ENCODE results near the gene PRKCA.

The PRKCA gene

DNA sequence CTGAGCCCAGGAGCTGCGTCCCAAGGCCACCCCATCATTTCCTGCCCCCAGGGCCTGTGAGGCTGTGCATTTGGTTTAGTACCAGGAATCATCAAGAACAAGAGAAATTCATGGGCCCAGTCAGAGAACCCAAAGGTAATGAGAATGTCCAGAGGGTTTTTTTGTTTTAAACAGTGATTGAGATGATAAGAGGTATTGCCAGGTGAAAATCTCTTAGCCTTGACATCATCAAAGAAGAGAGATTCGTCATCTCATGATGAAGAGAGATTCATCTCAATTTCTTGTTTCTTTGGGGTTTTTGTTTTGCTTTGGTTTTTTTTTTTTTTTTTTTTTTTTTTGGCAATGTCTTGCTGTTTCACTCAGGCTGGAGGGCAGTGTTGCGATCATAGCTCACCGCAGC lies 361.9 kb downstream of the PRKCA start:
- peaks cover 4% of the 10 kb centered on the region for H3K9me3 Mint-ChIP-seq
- no peak overlapping the region for H3K27ac Mint-ChIP-seq
- H3K36me3 Mint-ChIP-seq (ENCODE audit: low read depth), result peaks cover 53% of the 10 kb centered on the region
- H3K4me1 Mint-ChIP-seq (ENCODE audit: low read depth), result peaks cover 62% of the 10 kb centered on the region
- no peak overlapping the region for H3K4me3 Mint-ChIP-seq
- H3K27me3 Mint-ChIP-seq (ENCODE audit: low read depth), result no peaks in the 10 kb centered on the region

DNA sequence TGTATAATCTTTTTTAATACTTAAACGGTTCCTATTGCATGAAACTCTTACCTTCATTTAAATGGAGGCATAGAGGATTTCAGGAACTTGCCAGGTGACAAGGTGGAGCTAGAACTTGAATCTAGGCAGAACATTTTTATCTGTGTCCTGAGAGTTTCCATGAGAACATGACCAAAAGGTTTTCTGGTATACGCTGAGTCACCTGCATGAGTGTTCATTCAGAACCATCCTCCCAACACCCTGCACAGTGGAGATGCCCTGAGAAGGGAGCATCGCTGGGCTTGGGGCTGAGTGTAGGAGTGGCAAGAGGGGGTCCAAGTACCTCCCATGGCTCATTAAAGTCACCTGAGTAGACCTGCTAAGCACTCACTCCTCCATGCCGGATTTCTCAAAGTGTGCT lies 362.8 kb downstream of the PRKCA start:
- Mint-ChIP-seq H3K27ac (no peak overlapping the region), H3K4me1 (ENCODE audit: low read depth) (peaks cover 62% of the 10 kb centered on the region), H3K4me3 (no peak overlapping the region), H3K9me3 (peaks cover 4% of the 10 kb centered on the region), H3K27me3 (ENCODE audit: low read depth) (no peaks in the 10 kb centered on the region), H3K36me3 (ENCODE audit: low read depth) (peaks cover 54% of the 10 kb centered on the region)

DNA sequence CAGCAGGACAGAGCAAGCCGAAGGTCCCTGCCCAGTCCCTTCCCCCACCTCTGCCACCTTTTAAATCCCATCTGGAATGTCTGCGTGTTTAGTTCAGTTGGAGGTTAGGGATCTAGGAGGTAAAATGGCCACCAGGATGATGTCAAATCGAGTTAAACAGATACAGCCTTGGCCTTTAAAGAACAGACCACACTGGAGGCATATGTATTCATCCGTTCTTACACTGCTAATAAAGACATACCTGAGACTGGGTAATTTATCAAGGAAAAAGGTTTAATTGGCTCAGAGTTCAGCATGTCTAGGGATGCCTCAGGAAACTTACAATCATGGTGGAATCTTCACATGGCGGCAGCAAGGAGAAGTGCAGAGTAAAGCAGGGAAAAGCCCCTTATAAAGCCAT lies 364.7 kb downstream of the PRKCA start:
- H3K36me3 Mint-ChIP-seq (ENCODE audit: low read depth), result peaks cover 52% of the 10 kb centered on the region
- H3K27ac Mint-ChIP-seq, result peak overlapping the region; percentile 76
- peaks cover 65% of the 10 kb centered on the region for H3K4me1 Mint-ChIP-seq (ENCODE audit: low read depth)
- H3K9me3 Mint-ChIP-seq, result peaks cover 4% of the 10 kb centered on the region
- H3K27me3 Mint-ChIP-seq (ENCODE audit: low read depth), result no peaks in the 10 kb centered on the region
- peak overlapping the region; percentile 56 for H3K4me3 Mint-ChIP-seq

DNA sequence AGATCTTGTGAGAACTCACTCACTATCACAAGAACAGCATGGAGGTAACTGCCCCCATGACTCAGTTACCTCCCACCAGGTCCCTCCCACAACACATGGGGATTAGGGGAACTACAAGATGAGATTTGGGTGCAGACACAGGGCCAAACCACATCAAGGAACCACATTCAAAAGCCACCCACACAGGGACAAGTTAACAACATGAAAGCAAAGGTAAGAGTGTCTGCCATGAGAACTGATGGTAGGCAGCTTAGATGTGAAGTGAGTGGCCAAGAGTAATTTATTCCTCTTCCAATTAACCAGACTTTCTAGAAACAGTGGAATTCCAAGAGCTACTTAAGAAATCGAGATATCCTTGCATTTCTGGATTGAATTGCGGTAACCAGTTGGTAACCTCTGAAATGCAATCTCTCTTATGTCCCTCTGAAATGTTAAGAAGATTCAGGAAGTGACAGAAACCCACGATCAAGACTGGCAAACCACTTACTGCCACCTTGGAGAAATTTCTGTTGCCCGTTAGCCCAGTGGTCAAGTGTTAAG lies 365.1 kb downstream of the PRKCA start:
- peaks cover 47% of the 10 kb centered on the region for H3K36me3 Mint-ChIP-seq (ENCODE audit: low read depth)
- peaks cover 4% of the 10 kb centered on the region for H3K9me3 Mint-ChIP-seq
- H3K4me3 Mint-ChIP-seq, result peak overlapping the region; percentile 56
- H3K4me1 Mint-ChIP-seq (ENCODE audit: low read depth), result peaks cover 62% of the 10 kb centered on the region
- H3K27me3 Mint-ChIP-seq (ENCODE audit: low read depth), result no peaks in the 10 kb centered on the region
- H3K27ac Mint-ChIP-seq, result peak overlapping the region; percentile 76

DNA sequence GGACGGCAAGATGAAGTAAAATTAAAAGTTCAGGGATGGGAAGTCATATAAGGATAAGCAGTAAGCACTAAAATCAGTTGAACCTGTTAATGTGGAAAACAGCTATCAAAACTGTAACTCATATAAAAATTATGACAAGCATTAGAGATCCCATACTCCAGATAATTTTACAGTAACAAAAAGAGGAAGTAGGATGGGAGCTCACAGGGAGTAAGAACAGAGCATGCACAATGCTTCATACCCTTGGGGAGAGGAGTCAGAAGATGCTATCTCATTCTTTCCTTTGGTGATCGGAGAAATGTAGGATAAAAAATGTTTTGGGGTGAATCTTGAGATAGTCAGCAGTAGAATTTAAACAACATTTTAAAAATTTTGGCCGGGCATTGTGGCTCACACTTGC lies 367.8 kb downstream of the PRKCA start:
- no peaks in the 10 kb centered on the region for H3K27me3 Mint-ChIP-seq (ENCODE audit: low read depth)
- peaks cover 74% of the 10 kb centered on the region for H3K4me1 Mint-ChIP-seq (ENCODE audit: low read depth)
- no peak overlapping the region for H3K4me3 Mint-ChIP-seq
- peaks cover 44% of the 10 kb centered on the region for H3K36me3 Mint-ChIP-seq (ENCODE audit: low read depth)
- H3K9me3 Mint-ChIP-seq, result peaks cover 4% of the 10 kb centered on the region
- peak overlapping the region; percentile 1 for H3K27ac Mint-ChIP-seq

DNA sequence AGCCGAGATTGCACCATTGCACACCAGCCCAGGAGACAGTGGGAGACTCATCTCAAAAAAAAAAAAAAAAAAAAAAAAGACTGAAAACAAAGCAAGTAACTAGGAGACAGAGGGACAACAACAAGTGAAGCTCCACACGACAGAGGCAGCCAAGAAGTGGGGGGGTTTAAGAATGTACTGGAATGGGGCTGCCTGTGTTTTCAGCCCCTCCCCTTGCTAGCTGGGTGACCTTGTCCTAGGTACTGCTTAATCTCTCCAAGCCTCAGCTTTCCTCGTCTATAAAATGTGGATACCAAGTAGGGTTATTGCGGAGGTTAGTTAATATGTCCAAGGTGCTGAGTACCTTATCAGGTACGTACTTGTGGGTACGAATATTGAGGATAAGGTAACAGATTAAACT lies 368.7 kb downstream of the PRKCA start:
- H3K4me1 Mint-ChIP-seq (ENCODE audit: low read depth), result peaks cover 69% of the 10 kb centered on the region

DNA sequence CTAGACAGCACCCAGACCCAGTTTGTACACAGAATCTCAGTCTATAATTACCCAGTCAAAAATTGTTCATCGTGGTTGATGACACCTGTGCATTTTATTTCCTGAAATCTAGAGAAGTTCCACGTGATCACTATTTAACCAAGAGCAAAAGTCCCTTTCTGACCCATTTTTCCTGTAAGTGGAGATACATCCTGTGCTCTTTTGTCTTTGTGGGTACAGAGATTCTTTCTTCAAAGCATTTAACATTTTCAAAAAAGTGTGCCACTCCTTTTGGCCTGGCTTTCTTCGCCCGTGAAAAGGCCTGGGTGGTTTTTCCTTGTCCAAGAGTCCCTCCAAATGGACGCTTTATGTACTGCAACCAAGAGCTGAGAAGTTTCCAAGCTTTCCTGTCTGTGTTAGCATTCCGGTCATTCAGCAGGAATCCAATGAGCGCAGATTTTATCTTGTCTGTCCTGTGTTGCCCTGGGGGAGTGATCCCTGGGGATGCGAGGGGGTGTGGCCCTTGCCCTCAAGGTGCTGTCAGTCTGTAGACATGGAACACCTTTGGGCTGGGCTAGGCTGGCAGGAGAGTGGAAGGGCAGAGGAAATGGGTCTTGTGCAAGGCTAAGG lies 371.4 kb downstream of the PRKCA start:
- H3K27ac Mint-ChIP-seq, result peak overlapping the region; percentile 91
- peaks cover 42% of the 10 kb centered on the region for H3K36me3 Mint-ChIP-seq (ENCODE audit: low read depth)
- H3K4me3 Mint-ChIP-seq, result peak overlapping the region; percentile 61
- peaks cover 62% of the 10 kb centered on the region for H3K4me1 Mint-ChIP-seq (ENCODE audit: low read depth)
- H3K9me3 Mint-ChIP-seq, result peaks cover 14% of the 10 kb centered on the region
- H3K27me3 Mint-ChIP-seq (ENCODE audit: low read depth), result no peaks in the 10 kb centered on the region

More for the DNA sequence above, 368.7 kb downstream of the PRKCA start:
- Mint-ChIP-seq H3K36me3 (ENCODE audit: low read depth) (peaks cover 43% of the 10 kb centered on the region), H3K4me3 (no peak overlapping the region), H3K9me3 (peaks cover 4% of the 10 kb centered on the region), H3K27ac (no peak overlapping the region), H3K27me3 (ENCODE audit: low read depth) (no peaks in the 10 kb centered on the region)

DNA sequence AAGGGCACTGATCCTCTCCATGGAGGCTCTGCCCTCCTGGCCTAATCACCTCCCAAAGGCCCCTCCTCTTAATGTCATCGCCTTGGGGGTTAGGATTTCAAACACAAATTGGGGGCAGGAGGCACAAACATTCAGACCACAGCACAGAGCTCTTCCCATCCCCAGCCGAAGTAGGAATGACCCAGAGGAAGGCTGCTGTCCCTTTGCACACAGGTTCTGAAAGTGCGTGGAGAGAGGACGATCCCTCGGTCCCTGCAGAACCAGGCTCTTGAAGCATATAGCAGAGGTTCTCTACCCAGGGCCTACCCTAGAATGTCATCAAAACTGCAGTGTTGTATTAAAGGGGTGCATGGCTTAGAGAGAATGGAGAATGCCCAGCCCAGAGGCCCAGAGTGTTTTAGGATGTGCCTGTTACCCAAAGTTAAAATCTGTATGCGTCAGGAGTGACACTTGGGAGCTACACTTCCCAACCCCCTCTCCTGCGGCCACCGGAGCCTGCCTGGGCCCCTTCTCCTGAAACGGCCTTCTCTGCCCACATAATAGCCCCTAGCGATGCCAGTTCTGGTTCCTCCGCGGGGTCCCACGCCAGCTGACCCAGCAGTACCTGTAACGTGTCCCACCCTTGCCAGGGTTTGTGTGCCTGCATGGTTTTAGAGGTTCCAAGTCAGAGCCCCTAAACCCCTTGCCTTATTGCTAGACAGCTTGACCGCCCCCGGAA lies 373.0 kb downstream of the PRKCA start:
- Mint-ChIP-seq H3K36me3 (ENCODE audit: low read depth) (peaks cover 41% of the 10 kb centered on the region), H3K9me3 (peaks cover 14% of the 10 kb centered on the region), H3K27me3 (ENCODE audit: low read depth) (no peaks in the 10 kb centered on the region), H3K4me3 (no peak overlapping the region), H3K4me1 (ENCODE audit: low read depth) (peaks cover 59% of the 10 kb centered on the region), H3K27ac (peak overlapping the region; percentile 59)

DNA sequence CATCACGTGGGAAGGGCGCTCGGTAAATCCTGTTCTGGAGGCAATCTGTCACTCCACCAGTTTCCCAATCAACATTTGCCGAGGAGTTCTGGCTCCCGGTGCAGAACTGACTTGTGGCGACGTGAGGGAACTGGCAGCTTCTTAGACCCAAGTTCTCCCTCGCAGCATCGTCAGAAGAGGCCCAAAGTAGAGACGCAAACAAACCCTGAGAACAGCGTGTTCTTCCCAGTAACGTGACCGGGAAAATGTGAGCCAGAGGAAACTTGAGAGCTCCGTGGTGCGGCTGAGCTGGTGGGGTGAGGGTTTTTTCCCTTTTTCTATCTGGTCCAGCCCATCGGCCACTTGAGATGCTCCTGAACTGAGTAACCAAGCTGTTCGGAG lies 373.6 kb downstream of the PRKCA start:
- H3K36me3 Mint-ChIP-seq (ENCODE audit: low read depth), result peaks cover 41% of the 10 kb centered on the region
- no peak overlapping the region for H3K4me3 Mint-ChIP-seq
- peaks cover 14% of the 10 kb centered on the region for H3K9me3 Mint-ChIP-seq
- H3K4me1 Mint-ChIP-seq (ENCODE audit: low read depth), result peaks cover 59% of the 10 kb centered on the region
- no peaks in the 10 kb centered on the region for H3K27me3 Mint-ChIP-seq (ENCODE audit: low read depth)
- H3K27ac Mint-ChIP-seq, result no peak overlapping the region

DNA sequence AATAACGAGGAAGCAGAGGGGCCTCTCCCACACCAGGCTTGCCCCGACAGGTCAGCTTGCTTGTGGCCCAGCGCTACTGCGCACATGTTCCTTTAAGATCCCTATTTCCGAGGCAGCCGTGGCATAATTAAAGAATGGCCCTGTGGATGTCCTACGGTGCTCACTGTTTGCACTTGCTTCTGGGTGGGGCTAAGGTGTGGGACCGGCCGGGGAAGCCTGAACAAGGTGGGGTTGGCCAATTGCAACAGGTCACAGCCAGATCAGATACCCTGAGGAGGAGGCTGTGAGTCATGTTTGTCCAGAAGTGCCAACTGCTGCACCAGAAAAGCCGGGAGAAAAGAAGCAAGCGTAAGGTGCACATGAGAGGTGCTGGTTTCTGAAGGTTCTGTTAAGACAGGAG lies 374.0 kb downstream of the PRKCA start:
- H3K9me3 Mint-ChIP-seq, result peaks cover 14% of the 10 kb centered on the region
- H3K27me3 Mint-ChIP-seq (ENCODE audit: low read depth), result no peaks in the 10 kb centered on the region

DNA sequence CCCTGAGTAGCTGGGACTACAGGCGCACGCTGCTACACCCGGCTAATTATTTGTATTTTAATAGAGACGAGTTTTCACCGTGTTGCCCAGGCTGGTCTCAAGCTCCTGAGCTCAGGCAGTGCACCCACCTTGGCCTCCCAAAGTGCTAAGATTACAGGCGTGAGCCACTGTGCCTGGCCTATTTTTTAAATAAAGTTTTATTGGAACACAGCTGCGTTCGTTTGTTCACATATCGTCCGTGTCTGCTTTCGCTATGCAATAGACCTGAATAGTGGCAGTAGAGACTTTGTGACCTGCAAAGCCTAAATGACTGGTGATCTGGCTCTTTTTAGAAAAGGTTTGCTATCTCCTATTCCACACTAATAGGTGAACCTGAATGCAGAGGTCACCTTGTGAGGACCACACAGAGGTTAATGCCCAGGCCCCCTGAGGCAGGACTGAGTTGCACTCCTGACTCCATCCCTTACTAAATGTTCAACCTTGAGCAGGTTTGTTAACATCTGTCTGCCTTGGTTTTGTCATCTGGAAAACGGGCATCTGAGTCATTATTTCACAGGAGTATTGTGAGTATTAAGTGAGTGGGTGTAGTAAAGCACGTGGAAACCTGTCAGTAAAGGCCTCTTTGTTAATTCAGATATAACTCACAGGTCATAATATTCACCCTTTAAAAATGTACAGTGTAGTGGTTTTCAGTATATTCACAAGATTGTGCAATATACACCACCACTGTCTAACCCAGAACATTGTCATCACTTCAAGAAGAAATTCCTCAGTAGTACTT lies 375.0 kb downstream of the PRKCA start:
- H3K27ac Mint-ChIP-seq, result peak overlapping the region; percentile 66
- H3K4me1 Mint-ChIP-seq (ENCODE audit: low read depth), result peaks cover 54% of the 10 kb centered on the region
- H3K27me3 Mint-ChIP-seq (ENCODE audit: low read depth), result no peaks in the 10 kb centered on the region
- peaks cover 40% of the 10 kb centered on the region for H3K36me3 Mint-ChIP-seq (ENCODE audit: low read depth)
- no peak overlapping the region for H3K4me3 Mint-ChIP-seq
- peaks cover 14% of the 10 kb centered on the region for H3K9me3 Mint-ChIP-seq

More for the DNA sequence above, 374.0 kb downstream of the PRKCA start:
- Mint-ChIP-seq H3K27ac (peak overlapping the region; percentile 71), H3K36me3 (ENCODE audit: low read depth) (peaks cover 40% of the 10 kb centered on the region), H3K4me1 (ENCODE audit: low read depth) (peaks cover 58% of the 10 kb centered on the region), H3K4me3 (no peak overlapping the region)

DNA sequence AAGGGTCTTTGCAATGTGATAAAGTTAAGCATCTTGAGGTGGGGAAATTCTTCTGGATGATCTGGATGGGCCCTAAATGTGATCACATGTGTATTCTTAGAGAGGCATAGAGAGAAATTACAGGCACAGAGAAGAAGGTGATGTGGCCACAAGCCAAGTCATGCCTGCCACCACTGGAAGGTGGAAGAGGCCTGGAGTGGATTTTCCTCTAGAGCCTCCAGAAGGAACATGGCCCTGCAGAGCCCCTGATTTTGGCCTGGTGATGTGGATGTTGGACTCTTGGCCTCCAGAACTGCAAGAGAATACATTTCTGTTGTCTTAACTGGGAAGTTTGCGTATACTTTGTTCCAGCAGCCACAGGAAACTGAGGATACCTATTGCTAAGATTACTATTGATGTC lies 375.6 kb downstream of the PRKCA start:
- Mint-ChIP-seq H3K4me1 (ENCODE audit: low read depth) (peaks cover 55% of the 10 kb centered on the region), H3K4me3 (no peak overlapping the region), H3K36me3 (ENCODE audit: low read depth) (peaks cover 40% of the 10 kb centered on the region), H3K27me3 (ENCODE audit: low read depth) (no peaks in the 10 kb centered on the region), H3K27ac (no peak overlapping the region), H3K9me3 (peaks cover 14% of the 10 kb centered on the region)

DNA sequence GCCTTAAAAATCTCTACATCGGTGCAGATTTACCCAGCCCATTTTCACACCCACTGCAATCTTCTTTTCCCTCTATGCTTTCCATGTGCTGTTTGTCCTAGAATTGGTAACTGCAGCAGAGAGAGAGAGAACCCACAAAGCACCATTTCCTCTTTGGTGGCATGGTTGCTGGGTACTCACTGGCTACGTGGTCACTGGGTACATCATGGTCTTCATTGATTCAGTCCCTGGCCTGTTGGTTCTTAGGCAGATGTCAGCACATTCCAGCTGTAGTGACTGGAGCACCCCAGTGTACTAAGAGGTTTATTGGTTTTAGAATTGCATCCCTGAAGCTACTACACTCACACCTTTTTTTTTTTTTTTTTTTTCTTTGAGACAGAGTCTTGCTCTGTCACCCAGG lies 376.4 kb downstream of the PRKCA start:
- peak overlapping the region; percentile 3 for H3K27ac Mint-ChIP-seq
- H3K9me3 Mint-ChIP-seq, result peaks cover 14% of the 10 kb centered on the region
- peaks cover 40% of the 10 kb centered on the region for H3K36me3 Mint-ChIP-seq (ENCODE audit: low read depth)
- H3K4me3 Mint-ChIP-seq, result no peak overlapping the region
- H3K4me1 Mint-ChIP-seq (ENCODE audit: low read depth), result peaks cover 49% of the 10 kb centered on the region
- H3K27me3 Mint-ChIP-seq (ENCODE audit: low read depth), result no peaks in the 10 kb centered on the region

DNA sequence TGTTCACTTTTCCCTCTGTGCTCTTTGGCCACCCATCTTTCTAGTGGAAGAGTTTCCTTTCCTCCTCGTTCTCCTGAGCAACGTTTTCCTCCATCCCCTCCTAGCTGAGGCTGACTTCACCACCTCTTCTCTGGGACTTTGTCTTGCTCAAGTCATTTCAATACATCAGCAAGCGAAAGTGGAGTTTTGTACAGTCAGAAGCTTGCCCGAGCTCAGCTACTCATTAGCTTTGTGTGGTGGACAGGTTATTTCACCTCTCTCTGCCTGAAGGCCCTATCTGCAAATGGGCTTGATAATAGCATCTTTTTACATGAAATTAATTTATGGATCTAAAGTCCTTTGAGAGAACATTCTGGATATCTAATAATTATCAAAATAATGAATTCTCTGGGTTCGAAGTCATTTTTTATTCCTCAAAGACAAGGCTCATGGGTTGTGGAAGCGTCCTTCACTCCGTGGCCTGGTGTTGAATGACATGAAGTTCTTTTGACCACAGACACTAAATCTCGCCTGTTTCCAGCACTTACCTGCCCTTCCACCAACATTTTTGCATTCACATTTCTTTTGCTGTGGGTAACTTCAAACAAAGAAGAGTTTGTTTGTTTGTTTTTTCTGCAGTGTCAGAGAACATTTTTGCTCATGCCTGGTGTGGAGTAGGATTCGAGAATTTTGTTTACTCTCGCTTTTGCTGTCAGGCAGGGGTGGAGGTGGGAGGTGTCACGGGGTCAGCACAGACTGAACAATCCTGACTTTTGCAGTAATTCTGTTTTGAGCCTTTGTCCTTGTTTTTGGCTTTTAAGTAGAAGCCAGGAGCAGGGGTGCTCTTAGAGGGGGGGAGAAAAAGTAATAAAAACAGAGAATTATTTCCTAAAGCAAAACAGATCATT lies 377.5 kb downstream of the PRKCA start:
- no peak overlapping the region for H3K4me3 Mint-ChIP-seq
- H3K9me3 Mint-ChIP-seq, result peaks cover 14% of the 10 kb centered on the region
- peaks cover 41% of the 10 kb centered on the region for H3K4me1 Mint-ChIP-seq (ENCODE audit: low read depth)
- no peaks in the 10 kb centered on the region for H3K27me3 Mint-ChIP-seq (ENCODE audit: low read depth)
- H3K27ac Mint-ChIP-seq, result no peak overlapping the region
- peaks cover 40% of the 10 kb centered on the region for H3K36me3 Mint-ChIP-seq (ENCODE audit: low read depth)
